Right lobe of liver (tissue), 6 donors: ENCODE results near the gene ACTRT2. TPM values are rescaled to one million over a fixed set of nuclear protein-coding genes. Genes with fewer than 3 reads are reported as not detected.

ENCODE experiments used
- ATAC-seq, 4 donors: fragments of 200-7000 bp; cut with Tn5 transposase; one replicate each; pipeline ENCODE4 v1.9.1; 2020; ENCODE audit warnings: mild to moderate bottlenecking in 4 of 4, moderate library complexity in 4 of 4
- DNase-seq, 3 donors: peaks; one replicate each; pipeline ENCODE4 v3.0.0-alpha.2; 2020
- H3K27ac ChIP-seq, 3 donors: fragments of 200-600 bp; one replicate each; pipeline ENCODE4 v1.8.0; 2022
- H3K27me3 ChIP-seq, 2 donors: fragments of 200-600 bp; one replicate each; pipeline ENCODE4 v1.8.0; 2022
- H3K36me3 ChIP-seq, 4 donors: fragments of 200-600 bp; sonication (generic) in 1 of 4; one replicate each; pipeline versions ENCODE4 v1.5.1 to v1.8.0; 2017 to 2022; ENCODE audit warnings: control low read depth in 1 of 4
- H3K4me1 ChIP-seq, 4 donors: fragments of 200-600 bp; sonication (generic) in 1 of 4; one replicate each; pipeline versions ENCODE4 v1.5.1 to v1.8.0; 2017 to 2022; ENCODE audit warnings: control low read depth in 1 of 4
- H3K4me3 ChIP-seq, 3 donors: fragments of 200-600 bp; one replicate each; pipeline ENCODE4 v1.8.0; 2022
- H3K9me3 ChIP-seq, 4 donors: fragments of 200-600 bp; sonication (generic) in 1 of 4; one replicate each; pipeline versions ENCODE4 v1.5.1 to v1.8.0; 2017 to 2022; ENCODE audit warnings: control low read depth in 1 of 4
- POLR2A ChIP-seq: fragments of 450-650 bp; IDR thresholded peaks from one replicate; pipeline ENCODE4 v1.6.1; 2017; ENCODE audit warnings: antibody characterized with exemption, mild to moderate bottlenecking
- WGBS: methylation state at CpG from one replicate; pipeline ENCODE4 v1.1.6; 2018; ENCODE audit warnings: low coverage, low lambda C conversion rate; ENCODE audit not compliant: insufficient coverage; ENCODE audit errors: missing lambda C conversion rate; 5-methylcytosine and 5-hydroxymethylcytosine counted together
- intact Hi-C, 2 donors: fragments of 100-400 bp; cut with DNase I; formaldehyde crosslinking; loops; one replicate each; pipeline versions ENCODE4 v1.11.2 to v1.14.1; 2022
- total RNA-seq, 6 experiments: library from RNA; depleted of rRNA in 2 of 6; stranded (reverse); fragments of >200 nt in 2 of 6; fragmentation: NEBNext Ultra II Directional in 3 of 6; extraction: Animal tissue kit (Norgen Biotek cat#: 25700) in 3 of 6; gene quantifications; one replicate each; pipeline versions ENCODE4 v1.1.0 to v1.2.4, GENCODE V29; 2016 to 2023
- TF ChIP-seq, protein P1 (sequence below), 4 donors: fragments of 200-600 bp in 3 of 4; fragments of 450-650 bp in 1 of 4; IDR thresholded peaks; one replicate each; pipeline versions ENCODE4 v1.5.1 to v1.8.0; 2016 to 2022; ENCODE audit warnings: antibody characterized with exemption in 4 of 4, mild to moderate bottlenecking in 2 of 4
- donor health status: DM: no; HTN: yes; CAD: no.
- donor health status: DM: no; HTN: no; CAD: no.
- donor health status: DM: no; HTN: no; CAD: no.
- donor health status: DM: no; HTN: yes; CAD: no.
- donor health status: DM: no; HTN: yes; CAD: no.

The ACTRT2 gene
- total RNA-seq, 6 experiments from 2014 or later, result not detected

DNA sequence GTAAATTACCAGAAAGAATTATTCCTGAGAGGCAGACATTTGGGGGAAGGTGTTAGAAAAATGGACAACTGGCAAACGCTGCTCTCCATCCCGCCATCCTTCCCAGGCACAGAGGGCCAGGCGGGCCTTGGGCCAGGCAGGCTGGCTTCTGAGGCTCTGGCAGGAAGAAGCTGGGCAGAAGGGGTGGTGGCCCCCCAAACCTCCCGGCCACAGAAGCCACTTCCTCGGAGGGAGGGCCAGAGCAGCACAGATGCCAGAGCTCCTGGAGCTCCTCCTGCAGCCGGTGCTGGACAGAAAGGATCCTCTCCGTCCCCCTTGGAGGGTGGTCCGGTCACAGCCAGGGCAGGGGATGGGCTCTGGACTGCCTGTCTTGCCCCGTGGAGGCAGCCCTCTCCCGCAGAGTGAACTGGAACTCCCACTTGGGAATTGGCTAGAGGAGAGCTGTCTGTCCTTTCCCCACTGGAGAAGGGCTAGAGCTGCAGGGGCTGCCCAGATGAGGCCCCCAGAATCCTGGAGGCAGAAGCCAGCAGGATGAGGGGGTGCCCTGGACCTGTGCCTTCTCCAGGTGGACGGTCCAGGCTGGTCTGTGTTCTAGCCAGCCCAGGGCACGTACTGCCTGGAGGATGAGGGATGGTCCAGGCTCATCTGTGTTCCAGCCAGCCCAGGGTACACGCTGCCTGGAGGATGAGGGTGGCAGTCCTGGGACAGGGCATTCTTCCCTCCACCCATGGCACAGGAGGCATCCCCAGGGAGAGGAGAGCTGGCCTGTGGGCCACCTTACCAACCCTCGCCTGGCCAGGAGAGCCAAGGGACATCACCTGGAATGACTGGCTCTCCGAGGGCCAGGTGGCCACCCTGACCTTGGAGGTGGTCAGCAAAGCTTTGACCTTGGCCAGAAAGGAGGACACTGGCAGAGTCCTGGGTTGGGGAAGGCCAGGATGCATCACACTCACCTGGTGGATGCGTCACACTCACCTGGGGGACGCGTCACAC, 47.4 kb upstream of the ACTRT2 start:
- no peaks in the 10 kb centered on the region for H3K9me3 ChIP-seq
- ATAC-seq, result peak in 2 of 4 donors; percentile 5 to 16
- no peak for DNase-seq
- no peaks in the 10 kb centered on the region for H3K27me3 ChIP-seq
- whole genome bisulfite sequencing, result 15% methylated on average over 6 of the region's 18 CpGs
- intact Hi-C loops, result no loop called here
- no peak for TF ChIP-seq POLR2A
- TF ChIP-seq, protein P1, sequence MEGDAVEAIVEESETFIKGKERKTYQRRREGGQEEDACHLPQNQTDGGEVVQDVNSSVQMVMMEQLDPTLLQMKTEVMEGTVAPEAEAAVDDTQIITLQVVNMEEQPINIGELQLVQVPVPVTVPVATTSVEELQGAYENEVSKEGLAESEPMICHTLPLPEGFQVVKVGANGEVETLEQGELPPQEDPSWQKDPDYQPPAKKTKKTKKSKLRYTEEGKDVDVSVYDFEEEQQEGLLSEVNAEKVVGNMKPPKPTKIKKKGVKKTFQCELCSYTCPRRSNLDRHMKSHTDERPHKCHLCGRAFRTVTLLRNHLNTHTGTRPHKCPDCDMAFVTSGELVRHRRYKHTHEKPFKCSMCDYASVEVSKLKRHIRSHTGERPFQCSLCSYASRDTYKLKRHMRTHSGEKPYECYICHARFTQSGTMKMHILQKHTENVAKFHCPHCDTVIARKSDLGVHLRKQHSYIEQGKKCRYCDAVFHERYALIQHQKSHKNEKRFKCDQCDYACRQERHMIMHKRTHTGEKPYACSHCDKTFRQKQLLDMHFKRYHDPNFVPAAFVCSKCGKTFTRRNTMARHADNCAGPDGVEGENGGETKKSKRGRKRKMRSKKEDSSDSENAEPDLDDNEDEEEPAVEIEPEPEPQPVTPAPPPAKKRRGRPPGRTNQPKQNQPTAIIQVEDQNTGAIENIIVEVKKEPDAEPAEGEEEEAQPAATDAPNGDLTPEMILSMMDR (IDR thresholded peaks at IDR 0.05), result no peak
- no peaks in the 10 kb centered on the region for H3K36me3 ChIP-seq
- H3K4me1 ChIP-seq, result no peaks in the 10 kb centered on the region
- H3K27ac ChIP-seq, result no peak overlapping the region
- H3K4me3 ChIP-seq, result no peak overlapping the region

DNA sequence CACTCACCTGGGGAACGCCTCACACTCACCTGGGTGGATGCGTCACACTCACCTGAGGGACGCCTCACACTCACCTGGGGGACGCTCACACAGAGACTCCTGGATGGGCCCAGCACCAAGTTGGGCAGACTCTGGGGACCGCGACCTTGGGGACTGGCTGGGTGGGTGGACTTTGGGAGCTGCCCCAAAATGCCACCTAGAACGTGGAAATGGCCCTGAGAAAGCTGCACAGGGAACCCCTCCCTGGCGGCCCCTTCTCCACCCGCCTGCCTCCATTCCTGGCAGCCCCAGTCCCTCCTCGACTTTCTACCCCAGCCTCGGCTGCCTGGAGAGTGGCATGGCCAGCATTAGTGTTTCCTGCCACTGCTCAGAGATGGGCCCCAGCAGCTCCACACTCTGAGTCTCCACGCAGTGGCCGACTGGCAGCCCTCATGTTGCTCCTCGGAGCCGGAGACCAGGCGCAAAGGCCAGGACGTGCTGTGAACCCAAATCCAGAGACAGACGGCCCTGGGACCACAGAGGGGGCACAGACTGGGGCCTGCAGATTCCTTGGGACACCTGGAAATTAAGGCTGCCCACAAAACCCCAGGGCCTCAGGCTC, 46.5 kb upstream of the ACTRT2 start:
- Histone ChIP-seq H3K27me3 (no peaks in the 10 kb centered on the region), H3K4me1 (no peaks in the 10 kb centered on the region), H3K27ac (no peak overlapping the region), H3K9me3 (no peaks in the 10 kb centered on the region), H3K36me3 (no peaks in the 10 kb centered on the region), H3K4me3 (no peak overlapping the region)
- ATAC-seq, result no peak
- intact Hi-C loops, result no loop called here
- TF ChIP-seq, protein P1 (IDR thresholded peaks at IDR 0.05), result no peak
- TF ChIP-seq POLR2A, result no peak
- 36% methylated on average over 4 of the region's 18 CpGs for WGBS
- DNase-seq, result no peak

DNA sequence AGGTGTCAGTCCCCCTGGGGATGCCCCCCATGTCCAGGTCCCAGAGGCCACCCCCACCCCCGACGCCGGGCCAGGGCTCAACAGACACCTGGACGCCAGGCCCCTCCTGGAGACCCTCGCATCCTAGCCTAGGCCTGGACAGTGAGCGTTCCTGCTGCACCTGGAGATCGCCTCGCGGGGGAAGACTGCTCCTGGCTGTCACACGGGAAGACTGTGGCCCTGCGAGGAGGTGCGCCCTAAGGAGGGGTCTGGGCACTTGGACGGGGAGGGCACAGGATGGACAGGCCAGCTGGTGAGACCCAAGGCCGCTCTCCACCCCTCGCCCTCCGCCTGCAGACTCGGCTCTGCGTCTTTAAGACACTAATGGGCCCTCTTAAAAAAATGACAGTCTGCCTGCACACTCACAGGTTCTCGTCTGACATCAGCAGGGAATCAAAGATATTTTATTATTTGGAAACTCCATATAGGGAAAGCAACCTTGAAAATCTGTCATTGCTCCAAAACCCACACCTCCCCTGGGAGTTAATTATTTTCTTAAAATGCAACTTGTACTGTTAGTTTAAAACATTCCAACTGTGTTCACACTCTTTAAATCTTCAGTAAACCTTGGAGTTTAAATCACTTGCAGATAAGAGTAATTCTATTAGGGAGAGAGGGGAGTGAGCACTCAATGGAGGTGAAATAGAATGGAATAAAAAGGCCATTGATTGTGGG, 45.6 kb upstream of the ACTRT2 start:
- TF ChIP-seq, protein P1 (IDR thresholded peaks at IDR 0.05), result no peak
- no peak for TF ChIP-seq POLR2A
- DNase-seq (no peak), ATAC-seq (no peak)
- Histone ChIP-seq H3K4me3 (no peak overlapping the region), H3K9me3 (no peaks in the 10 kb centered on the region), H3K4me1 (no peaks in the 10 kb centered on the region), H3K27me3 (no peaks in the 10 kb centered on the region), H3K36me3 (no peaks in the 10 kb centered on the region), H3K27ac (no peak overlapping the region)
- intact Hi-C loops, result no loop called here
- 44% methylated on average over 10 of the region's 19 CpGs for WGBS

DNA sequence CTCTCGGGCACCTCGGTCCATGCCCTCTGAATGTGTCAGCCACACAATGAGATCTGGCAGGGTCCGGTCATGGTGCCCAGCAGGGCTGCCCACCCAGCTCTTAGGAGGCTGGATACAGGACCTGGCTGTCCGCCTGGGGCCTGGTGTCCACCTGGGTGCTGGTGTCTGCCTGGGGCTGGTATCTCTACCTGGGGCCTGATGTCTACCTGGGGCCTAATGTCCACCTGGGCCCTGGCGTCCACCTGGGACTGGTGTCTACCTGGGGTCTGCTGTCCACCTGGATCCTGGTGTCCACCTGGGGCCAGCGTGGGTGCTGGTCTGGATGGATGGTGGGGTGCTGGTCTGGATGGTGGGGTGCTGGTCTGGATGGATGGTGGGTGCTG, 45.1 kb upstream of the ACTRT2 start:
- ATAC-seq, result peak in 1 of 4 donors; percentile 16
- H3K36me3 ChIP-seq, result no peaks in the 10 kb centered on the region
- no peak for DNase-seq
- H3K9me3 ChIP-seq, result no peaks in the 10 kb centered on the region
- intact Hi-C loops, result no loop called here
- H3K4me1 ChIP-seq, result no peaks in the 10 kb centered on the region
- H3K4me3 ChIP-seq, result no peak overlapping the region
- no peaks in the 10 kb centered on the region for H3K27me3 ChIP-seq
- H3K27ac ChIP-seq, result no peak overlapping the region
- TF ChIP-seq, protein P1 (IDR thresholded peaks at IDR 0.05), result no peak
- no peak for TF ChIP-seq POLR2A
- WGBS, result 86% methylated on average over 3 of the region's 6 CpGs
